Breast epithelium (tissue), 3 donors: ENCODE measurements around the gene SLC26A2.

Experiments
- CTCF ChIP-seq, 3 donors: fragments of 450-650 bp; IDR thresholded peaks; one replicate each; pipeline ENCODE4 v1.5.1; 2016 to 2017; ENCODE audit warnings: antibody characterized with exemption in 3 of 3, mild to moderate bottlenecking in 3 of 3, moderate library complexity in 3 of 3
- POLR2A ChIP-seq: fragments of 450-650 bp; IDR thresholded peaks from one replicate; pipeline ENCODE4 v1.6.1; 2016; ENCODE audit warnings: antibody characterized with exemption, mild to moderate bottlenecking, moderate library complexity

GRCh38 chr5:149954798-149955197 is 5.8 kb upstream of the SLC26A2 start:
- TF ChIP-seq CTCF (IDR thresholded peaks at IDR 0.05) (no peak), POLR2A (no peak)
